ENCODE results near the gene RSPH9. TPM values are rescaled to one million over a fixed set of nuclear protein-coding genes. Genes with fewer than 3 reads are reported as not detected.
"Not testable (repeated sequence)": the region's sequence is repeated elsewhere in the genome, so short reads cannot be mapped to it uniquely, and the experiment has no call there.

Gene RSPH9
- total RNA-seq, 1 experiment from 2014 or later: not detected

GRCh38 chr6:43628393-43629103, 16.3 kb upstream of the RSPH9 start:
- DNase-seq (ENCODE audit: low read depth): peak; percentile 72

GRCh38 chr6:43629104-43629504, 15.7 kb upstream of the RSPH9 start, which contains the start of gene GTPBP2:
GTPBP2 (minus strand) TSS chr6:43629264; CDS start chr6:43629162, 102 bp downstream.
- peak; percentile 100 for DNase-seq (ENCODE audit: low read depth)

GRCh38 chr6:43629505-43630300, 15.1 kb upstream of the RSPH9 start:
- DNase-seq (ENCODE audit: low read depth): peak; percentile 98

- no peak for DNase-seq (ENCODE audit: low read depth)
Measured at GRCh38 chr6:43630980-43631619, 13.7 kb upstream of the RSPH9 start.

GRCh38 chr6:43633002-43633401, 11.8 kb upstream of the RSPH9 start:
- peak; percentile 66 for DNase-seq (ENCODE audit: low read depth)

- DNase-seq (ENCODE audit: low read depth): no peak
Measured at GRCh38 chr6:43634702-43635303, 10.0 kb upstream of the RSPH9 start.

- DNase-seq (ENCODE audit: low read depth): peak; percentile 87
Measured at GRCh38 chr6:43635387-43636307, 9.2 kb upstream of the RSPH9 start, which contains the start of gene MAD2L1BP. MAD2L1BP (plus strand) TSS chr6:43635840; CDS start chr6:43635876, 36 bp downstream.

- DNase-seq (ENCODE audit: low read depth): no peak
Measured at GRCh38 chr6:43636308-43636659, 8.6 kb upstream of the RSPH9 start.

GRCh38 chr6:43639984-43640800, 4.6 kb upstream of the RSPH9 start:
- no peak for DNase-seq (ENCODE audit: low read depth)

- no peak for DNase-seq (ENCODE audit: low read depth)
Measured at GRCh38 chr6:43645613-43645964, 753 bp downstream of the RSPH9 start.

GRCh38 chr6:43647613-43648012, 2.8 kb downstream of the RSPH9 start:
- DNase-seq (ENCODE audit: low read depth): no peak

- DNase-seq (ENCODE audit: low read depth): no peak
Measured at GRCh38 chr6:43648248-43648647, 3.4 kb downstream of the RSPH9 start.

GRCh38 chr6:43652822-43653221, 8.0 kb downstream of the RSPH9 start:
- DNase-seq (ENCODE audit: low read depth): not testable (repeated sequence)

GRCh38 chr6:43657221-43657802, 12.5 kb downstream of the RSPH9 start:
- no peak for DNase-seq (ENCODE audit: low read depth)

GRCh38 chr6:43658161-43658560, 13.3 kb downstream of the RSPH9 start:
- no peak for DNase-seq (ENCODE audit: low read depth)

GRCh38 chr6:43662948-43663347, 18.1 kb downstream of the RSPH9 start:
- DNase-seq (ENCODE audit: low read depth): not testable (repeated sequence)

- peak; percentile 66 for DNase-seq (ENCODE audit: low read depth)
Measured at GRCh38 chr6:43665376-43665775, 20.5 kb downstream of the RSPH9 start.

- no peak for DNase-seq (ENCODE audit: low read depth)
Measured at GRCh38 chr6:43666196-43666920, 21.5 kb downstream of the RSPH9 start.
